HEK293 (cell line): Measurements from ENCODE around the gene NBPF3.
A peak's percentile ranks its signal among the peaks of the same experiment; 100 is the strongest.

Experiments
- CTCF ChIA-PET: fragments of 350-600 bp; formaldehyde crosslinking; extraction: SDS; loops from one replicate; lab custom pipeline; 2021; ENCODE audit warnings: antibody characterized with exemption; lab: Yijun Ruan, JAX
- POLR2A ChIA-PET: fragments of 300-600 bp; formaldehyde crosslinking; extraction: SDS; loops from one replicate; lab custom pipeline; 2020; ENCODE audit warnings: antibody characterized with exemption, inconsistent platforms; lab: Yijun Ruan, JAX
- H3K27ac ChIP-seq: fragments of 200-500 bp; sonication (Bioruptor generic); 2 replicates; pipeline ENCODE4 v1.5.1; 2014; ENCODE audit warnings: low read depth, low read length, control low read depth, inconsistent platforms; ENCODE audit errors: extremely low read depth
- H3K36me3 ChIP-seq, 2 experiments: fragments of 200-500 bp in 1 of 2; sonication (Bioruptor generic) in 1 of 2; 1 replicate in 1 of 2; 2 replicates in 1 of 2; pipeline ENCODE4 v1.5.1; 2014 to 2017; ENCODE audit warnings: inconsistent platforms in 2 of 2, low read length in 2 of 2; ENCODE audit not compliant: control insufficient read depth in 2 of 2, insufficient read depth in 1 of 2
- H3K4me1 ChIP-seq: fragments of 200-500 bp; sonication (Bioruptor generic); 2 replicates; pipeline ENCODE4 v1.5.1; 2014; ENCODE audit warnings: mild to moderate bottlenecking, low read length, inconsistent platforms; ENCODE audit not compliant: control insufficient read depth, insufficient read depth
- H3K4me3 ChIP-seq: 2 replicates; pipeline ENCODE4 v1.5.1; 2011; ENCODE audit warnings: low read depth, mild to moderate bottlenecking, control low read depth, low read length, moderate library complexity
- H3K9me3 ChIP-seq: fragments of 200-500 bp; sonication (Bioruptor generic); 2 replicates; pipeline ENCODE4 v1.5.1; 2014; ENCODE audit warnings: low read depth, low read length, inconsistent platforms; ENCODE audit not compliant: control insufficient read depth, insufficient read depth
- FEZF1 ChIP-seq: fragments of 450-650 bp; formaldehyde crosslinking; IDR thresholded peaks from 2 replicates; pipeline ENCODE4 v1.5.1; 2016; ENCODE audit warnings: missing biosample characterization, missing genetic modification characterization
- KLF16 ChIP-seq: fragments of 450-650 bp; formaldehyde crosslinking; IDR thresholded peaks from 2 replicates; pipeline ENCODE4 v1.5.1; 2017; ENCODE audit warnings: missing biosample characterization, missing genetic modification characterization
- MYNN ChIP-seq: fragments of 450-650 bp; formaldehyde crosslinking; IDR thresholded peaks from 2 replicates; pipeline ENCODE4 v1.5.1; 2016; ENCODE audit warnings: missing biosample characterization, missing genetic modification characterization, borderline replicate concordance
- MZF1 ChIP-seq: fragments of 450-650 bp; formaldehyde crosslinking; IDR thresholded peaks from 2 replicates; pipeline ENCODE4 v1.5.1; 2017; ENCODE audit warnings: missing biosample characterization, missing genetic modification characterization, borderline replicate concordance
- OSR2 ChIP-seq: fragments of 450-650 bp; formaldehyde crosslinking; IDR thresholded peaks from 2 replicates; pipeline ENCODE4 v1.5.1; 2016; ENCODE audit warnings: missing biosample characterization, missing genetic modification characterization
- ZBTB44 ChIP-seq: fragments of 450-650 bp; IDR thresholded peaks from 2 replicates; pipeline ENCODE4 v1.5.1; 2018; ENCODE audit warnings: missing biosample characterization, mild to moderate bottlenecking, missing genetic modification characterization
- ZEB2 ChIP-seq: fragments of 450-650 bp; formaldehyde crosslinking; IDR thresholded peaks from 2 replicates; pipeline ENCODE4 v1.5.1; 2016; ENCODE audit warnings: missing biosample characterization, missing genetic modification characterization
- ZNF114 ChIP-seq: fragments of 450-650 bp; formaldehyde crosslinking; IDR thresholded peaks from 2 replicates; pipeline ENCODE4 v1.5.0; 2017; ENCODE audit warnings: missing biosample characterization, missing genetic modification characterization
- ZNF140 ChIP-seq: fragments of 450-650 bp; formaldehyde crosslinking; IDR thresholded peaks from 2 replicates; pipeline ENCODE4 v1.5.1; 2016; ENCODE audit warnings: missing biosample characterization, missing genetic modification characterization
- ZNF16 ChIP-seq: fragments of 450-650 bp; formaldehyde crosslinking; IDR thresholded peaks from 2 replicates; pipeline ENCODE4 v1.5.1; 2016; ENCODE audit warnings: low read depth, missing biosample characterization, missing genetic modification characterization
- ZNF366 ChIP-seq: fragments of 450-650 bp; formaldehyde crosslinking; conservative IDR thresholded peaks from 2 replicates; pipeline ENCODE4 v1.5.1; 2016; ENCODE audit warnings: missing biosample characterization, missing genetic modification characterization
- ZNF600 ChIP-seq: fragments of 450-650 bp; formaldehyde crosslinking; IDR thresholded peaks from 2 replicates; pipeline ENCODE4 v1.5.1; 2016; ENCODE audit warnings: missing biosample characterization, missing genetic modification characterization
- ZNF785 ChIP-seq: fragments of 450-650 bp; formaldehyde crosslinking; IDR thresholded peaks from 2 replicates; pipeline ENCODE4 v1.5.1; 2016; ENCODE audit warnings: missing biosample characterization, missing genetic modification characterization
- ZNF837 ChIP-seq: fragments of 450-650 bp; formaldehyde crosslinking; IDR thresholded peaks from 2 replicates; pipeline ENCODE4 v1.5.1; 2016; ENCODE audit warnings: missing biosample characterization, missing genetic modification characterization
- ZNF843 ChIP-seq: fragments of 450-650 bp; formaldehyde crosslinking; IDR thresholded peaks from 2 replicates; pipeline ENCODE4 v1.5.1; 2016; ENCODE audit warnings: missing biosample characterization, missing genetic modification characterization
- ZSCAN30 ChIP-seq: fragments of 450-650 bp; IDR thresholded peaks from 2 replicates; pipeline ENCODE4 v1.5.1; 2018; ENCODE audit warnings: missing biosample characterization, mild to moderate bottlenecking, missing genetic modification characterization, moderate library complexity
- TF ChIP-seq, protein P1 (sequence below): fragments of 450-650 bp; formaldehyde crosslinking; IDR thresholded peaks from 2 replicates; pipeline ENCODE4 v1.5.1; 2016; ENCODE audit warnings: missing biosample characterization, missing genetic modification characterization
- TF ChIP-seq, protein P2 (sequence below): fragments of 450-650 bp; formaldehyde crosslinking; conservative IDR thresholded peaks from 2 replicates; pipeline ENCODE4 v1.5.1; 2016; ENCODE audit warnings: low read depth, missing biosample characterization, missing genetic modification characterization
- TF ChIP-seq, protein P3 (sequence below): fragments of 450-650 bp; formaldehyde crosslinking; IDR thresholded peaks from 2 replicates; pipeline ENCODE4 v1.5.1; 2016; ENCODE audit warnings: missing biosample characterization, missing genetic modification characterization, borderline replicate concordance
- TF ChIP-seq, protein P4 (sequence below): fragments of 450-650 bp; formaldehyde crosslinking; IDR thresholded peaks from 2 replicates; pipeline ENCODE4 v1.5.1; 2016; ENCODE audit warnings: missing biosample characterization, missing genetic modification characterization
- TF ChIP-seq, protein P5 (sequence below): fragments of 450-650 bp; formaldehyde crosslinking; IDR thresholded peaks from 2 replicates; pipeline ENCODE4 v1.5.1; 2016; ENCODE audit warnings: missing biosample characterization, missing genetic modification characterization

The NBPF3 gene

DNA sequence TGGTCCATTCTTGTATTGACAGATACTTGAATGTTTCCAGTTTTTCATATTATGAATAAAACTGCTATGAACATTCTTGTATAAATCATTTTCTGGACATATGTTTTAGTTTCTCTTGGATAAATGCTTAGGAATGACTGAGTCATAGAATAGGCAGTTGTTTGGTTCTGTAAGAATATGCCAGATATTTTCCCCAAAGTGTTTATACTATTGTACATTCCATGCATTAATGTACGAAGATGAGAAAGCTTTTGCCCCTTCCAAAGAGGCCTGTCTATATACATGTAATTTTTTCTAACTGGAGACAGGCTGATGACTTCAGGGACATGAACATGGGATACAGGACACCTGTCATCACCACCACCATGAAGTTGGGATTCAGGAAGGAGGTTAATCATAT is 11.3 kb downstream of the NBPF3 start:
- TF ChIP-seq ZSCAN30 (tag by site-specific recombination) (no peak), KLF16 (tag by site-specific recombination) (no peak), ZNF785 (tag by site-specific recombination) (no peak), ZNF114 (tag by site-specific recombination) (no peak), ZNF140 (tag by site-specific recombination) (no peak), ZNF16 (tag by site-specific recombination) (no peak), ZNF837 (no peak), ZBTB44 (tag by site-specific recombination) (no peak), MYNN (tag by site-specific recombination) (no peak), ZNF600 (no peak)
- TF ChIP-seq, protein P1, sequence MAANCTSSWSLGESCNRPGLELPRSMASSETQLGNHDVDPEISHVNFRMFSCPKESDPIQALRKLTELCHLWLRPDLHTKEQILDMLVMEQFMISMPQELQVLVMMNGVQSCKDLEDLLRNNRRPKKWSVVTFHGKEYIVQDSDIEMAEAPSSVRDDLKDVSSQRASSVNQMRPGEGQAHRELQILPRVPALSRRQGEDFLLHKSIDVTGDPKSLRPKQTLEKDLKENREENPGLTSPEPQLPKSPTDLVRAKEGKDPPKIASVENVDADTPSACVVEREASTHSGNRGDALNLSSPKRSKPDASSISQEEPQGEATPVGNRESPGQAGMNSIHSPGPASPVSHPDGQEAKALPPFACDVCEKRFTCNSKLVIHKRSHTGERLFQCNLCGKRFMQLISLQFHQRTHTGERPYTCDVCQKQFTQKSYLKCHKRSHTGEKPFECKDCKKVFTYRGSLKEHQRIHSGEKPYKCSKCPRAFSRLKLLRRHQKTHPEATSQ (tag by site-specific recombination): no peak
- TF ChIP-seq, all 188 proteins: peak for 0
- POLR2A ChIA-PET: no interaction called here
- no peak overlapping the region for H3K27ac ChIP-seq
- no peak overlapping the region for H3K4me3 ChIP-seq
- CTCF ChIA-PET: interaction anchor here (0.6 to 0.7 kb wide), 2 partner anchors 71 to 81 kb away, joined by 3 to 4 read pairs; no protein-coding TSS in a partner anchor
- H3K9me3 ChIP-seq: no peaks in the 10 kb centered on the region
- peaks cover 3% of the 10 kb centered on the region; the same call in 1 of the 2 replicates for H3K4me1 ChIP-seq
- H3K36me3 ChIP-seq: peaks cover 0 to 38% of the 10 kb centered on the region in 2 experiments; a peak in 1 of 3 replicates

- POLR2A ChIA-PET: no interaction called here
- H3K27ac ChIP-seq: no peak overlapping the region
- peaks cover 0 to 34% of the 10 kb centered on the region in 2 experiments; a peak in 1 of 3 replicates for H3K36me3 ChIP-seq
- H3K4me1 ChIP-seq: peaks cover 3% of the 10 kb centered on the region; the same call in 1 of the 2 replicates
- H3K9me3 ChIP-seq: no peaks in the 10 kb centered on the region
- CTCF ChIA-PET: interaction anchor here (0.9 kb wide), 1 partner anchor 81 kb away, joined by 3 read pairs; no protein-coding TSS in a partner anchor
- no peak overlapping the region for H3K4me3 ChIP-seq
- peak; percentile 68 for TF ChIP-seq FEZF1 (tag by site-specific recombination)
- TF ChIP-seq, protein P2, sequence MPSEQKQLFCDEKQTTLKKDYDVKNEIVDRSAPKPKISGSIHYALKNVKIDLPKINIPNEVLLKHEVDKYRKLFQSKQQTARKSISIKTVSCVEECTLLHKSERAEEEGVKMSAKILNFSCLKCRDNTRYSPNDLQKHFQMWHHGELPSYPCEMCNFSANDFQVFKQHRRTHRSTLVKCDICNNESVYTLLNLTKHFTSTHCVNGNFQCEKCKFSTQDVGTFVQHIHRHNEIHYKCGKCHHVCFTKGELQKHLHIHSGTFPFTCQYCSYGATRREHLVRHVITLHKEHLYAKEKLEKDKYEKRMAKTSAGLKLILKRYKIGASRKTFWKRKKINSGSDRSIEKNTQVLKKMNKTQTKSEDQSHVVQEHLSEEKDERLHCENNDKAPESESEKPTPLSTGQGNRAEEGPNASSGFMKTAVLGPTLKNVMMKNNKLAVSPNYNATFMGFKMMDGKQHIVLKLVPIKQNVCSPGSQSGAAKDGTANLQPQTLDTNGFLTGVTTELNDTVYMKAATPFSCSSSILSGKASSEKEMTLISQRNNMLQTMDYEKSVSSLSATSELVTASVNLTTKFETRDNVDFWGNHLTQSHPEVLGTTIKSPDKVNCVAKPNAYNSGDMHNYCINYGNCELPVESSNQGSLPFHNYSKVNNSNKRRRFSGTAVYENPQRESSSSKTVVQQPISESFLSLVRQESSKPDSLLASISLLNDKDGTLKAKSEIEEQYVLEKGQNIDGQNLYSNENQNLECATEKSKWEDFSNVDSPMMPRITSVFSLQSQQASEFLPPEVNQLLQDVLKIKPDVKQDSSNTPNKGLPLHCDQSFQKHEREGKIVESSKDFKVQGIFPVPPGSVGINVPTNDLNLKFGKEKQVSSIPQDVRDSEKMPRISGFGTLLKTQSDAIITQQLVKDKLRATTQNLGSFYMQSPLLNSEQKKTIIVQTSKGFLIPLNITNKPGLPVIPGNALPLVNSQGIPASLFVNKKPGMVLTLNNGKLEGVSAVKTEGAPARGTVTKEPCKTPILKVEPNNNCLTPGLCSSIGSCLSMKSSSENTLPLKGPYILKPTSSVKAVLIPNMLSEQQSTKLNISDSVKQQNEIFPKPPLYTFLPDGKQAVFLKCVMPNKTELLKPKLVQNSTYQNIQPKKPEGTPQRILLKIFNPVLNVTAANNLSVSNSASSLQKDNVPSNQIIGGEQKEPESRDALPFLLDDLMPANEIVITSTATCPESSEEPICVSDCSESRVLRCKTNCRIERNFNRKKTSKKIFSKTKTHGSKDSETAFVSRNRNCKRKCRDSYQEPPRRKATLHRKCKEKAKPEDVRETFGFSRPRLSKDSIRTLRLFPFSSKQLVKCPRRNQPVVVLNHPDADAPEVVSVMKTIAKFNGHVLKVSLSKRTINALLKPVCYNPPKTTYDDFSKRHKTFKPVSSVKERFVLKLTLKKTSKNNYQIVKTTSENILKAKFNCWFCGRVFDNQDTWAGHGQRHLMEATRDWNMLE: no peak
- 0 out of 2 replicates have a peak, but pooled peaks have one; percentile 13 for TF ChIP-seq ZNF366 (tag by site-specific recombination)
- TF ChIP-seq ZNF843 (tag by site-specific recombination): peak; percentile 57
- TF ChIP-seq, protein P3, sequence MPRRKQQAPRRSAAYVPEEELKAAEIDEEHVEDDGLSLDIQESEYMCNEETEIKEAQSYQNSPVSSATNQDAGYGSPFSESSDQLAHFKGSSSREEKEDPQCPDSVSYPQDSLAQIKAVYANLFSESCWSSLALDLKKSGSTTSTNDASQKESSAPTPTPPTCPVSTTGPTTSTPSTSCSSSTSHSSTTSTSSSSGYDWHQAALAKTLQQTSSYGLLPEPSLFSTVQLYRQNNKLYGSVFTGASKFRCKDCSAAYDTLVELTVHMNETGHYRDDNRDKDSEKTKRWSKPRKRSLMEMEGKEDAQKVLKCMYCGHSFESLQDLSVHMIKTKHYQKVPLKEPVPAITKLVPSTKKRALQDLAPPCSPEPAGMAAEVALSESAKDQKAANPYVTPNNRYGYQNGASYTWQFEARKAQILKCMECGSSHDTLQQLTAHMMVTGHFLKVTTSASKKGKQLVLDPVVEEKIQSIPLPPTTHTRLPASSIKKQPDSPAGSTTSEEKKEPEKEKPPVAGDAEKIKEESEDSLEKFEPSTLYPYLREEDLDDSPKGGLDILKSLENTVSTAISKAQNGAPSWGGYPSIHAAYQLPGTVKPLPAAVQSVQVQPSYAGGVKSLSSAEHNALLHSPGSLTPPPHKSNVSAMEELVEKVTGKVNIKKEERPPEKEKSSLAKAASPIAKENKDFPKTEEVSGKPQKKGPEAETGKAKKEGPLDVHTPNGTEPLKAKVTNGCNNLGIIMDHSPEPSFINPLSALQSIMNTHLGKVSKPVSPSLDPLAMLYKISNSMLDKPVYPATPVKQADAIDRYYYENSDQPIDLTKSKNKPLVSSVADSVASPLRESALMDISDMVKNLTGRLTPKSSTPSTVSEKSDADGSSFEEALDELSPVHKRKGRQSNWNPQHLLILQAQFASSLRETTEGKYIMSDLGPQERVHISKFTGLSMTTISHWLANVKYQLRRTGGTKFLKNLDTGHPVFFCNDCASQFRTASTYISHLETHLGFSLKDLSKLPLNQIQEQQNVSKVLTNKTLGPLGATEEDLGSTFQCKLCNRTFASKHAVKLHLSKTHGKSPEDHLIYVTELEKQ (tag by site-specific recombination): no peak
- TF ChIP-seq MZF1 (tag by site-specific recombination): no peak
- TF ChIP-seq, protein P4, sequence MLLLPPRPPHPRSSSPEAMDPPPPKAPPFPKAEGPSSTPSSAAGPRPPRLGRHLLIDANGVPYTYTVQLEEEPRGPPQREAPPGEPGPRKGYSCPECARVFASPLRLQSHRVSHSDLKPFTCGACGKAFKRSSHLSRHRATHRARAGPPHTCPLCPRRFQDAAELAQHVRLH (tag by site-specific recombination): 0 out of 2 replicates have a peak, but pooled peaks have one; percentile 25
- TF ChIP-seq, protein P5, sequence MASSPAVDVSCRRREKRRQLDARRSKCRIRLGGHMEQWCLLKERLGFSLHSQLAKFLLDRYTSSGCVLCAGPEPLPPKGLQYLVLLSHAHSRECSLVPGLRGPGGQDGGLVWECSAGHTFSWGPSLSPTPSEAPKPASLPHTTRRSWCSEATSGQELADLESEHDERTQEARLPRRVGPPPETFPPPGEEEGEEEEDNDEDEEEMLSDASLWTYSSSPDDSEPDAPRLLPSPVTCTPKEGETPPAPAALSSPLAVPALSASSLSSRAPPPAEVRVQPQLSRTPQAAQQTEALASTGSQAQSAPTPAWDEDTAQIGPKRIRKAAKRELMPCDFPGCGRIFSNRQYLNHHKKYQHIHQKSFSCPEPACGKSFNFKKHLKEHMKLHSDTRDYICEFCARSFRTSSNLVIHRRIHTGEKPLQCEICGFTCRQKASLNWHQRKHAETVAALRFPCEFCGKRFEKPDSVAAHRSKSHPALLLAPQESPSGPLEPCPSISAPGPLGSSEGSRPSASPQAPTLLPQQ (tag by site-specific recombination): peak; percentile 35; the same call in 1 of the 2 replicates
- TF ChIP-seq ZEB2 (tag by site-specific recombination): 0 out of 2 replicates have a peak, but pooled peaks have one; percentile 24
- peak; percentile 31; the same call in 1 of the 2 replicates for TF ChIP-seq OSR2 (tag by site-specific recombination)
Measured at GRCh38 chr1:21451981-21452411, 12.1 kb downstream of the NBPF3 start.
